GM10248 (cell line): ENCODE data around the gene ETF1.

Source experiments
- CTCF ChIA-PET: fragments of 300-600 bp; sonication (Branson Sonifier 250); formaldehyde crosslinking; extraction: SDS; loops from one replicate; lab custom pipeline; 2021; ENCODE audit warnings: antibody characterized with exemption; lab: Yijun Ruan, JAX
- POLR2A ChIA-PET: fragments of 350-650 bp; sonication (Branson Sonifier 250); formaldehyde crosslinking; extraction: SDS; loops from one replicate; lab custom pipeline; 2020; ENCODE audit warnings: antibody characterized with exemption; lab: Yijun Ruan, JAX
- DNase-seq: peaks from one replicate; pipeline ENCODE4 v3.0.0; 2012; ENCODE audit errors: extremely low spot score
- TF ChIP-seq, protein P1 (sequence below): IDR thresholded peaks from 2 replicates; pipeline ENCODE4 v1.5.1; 2012; ENCODE audit warnings: mild to moderate bottlenecking, low read depth; ENCODE audit errors: extremely low read depth, missing control alignments, control extremely low read depth

Gene ETF1

DNA sequence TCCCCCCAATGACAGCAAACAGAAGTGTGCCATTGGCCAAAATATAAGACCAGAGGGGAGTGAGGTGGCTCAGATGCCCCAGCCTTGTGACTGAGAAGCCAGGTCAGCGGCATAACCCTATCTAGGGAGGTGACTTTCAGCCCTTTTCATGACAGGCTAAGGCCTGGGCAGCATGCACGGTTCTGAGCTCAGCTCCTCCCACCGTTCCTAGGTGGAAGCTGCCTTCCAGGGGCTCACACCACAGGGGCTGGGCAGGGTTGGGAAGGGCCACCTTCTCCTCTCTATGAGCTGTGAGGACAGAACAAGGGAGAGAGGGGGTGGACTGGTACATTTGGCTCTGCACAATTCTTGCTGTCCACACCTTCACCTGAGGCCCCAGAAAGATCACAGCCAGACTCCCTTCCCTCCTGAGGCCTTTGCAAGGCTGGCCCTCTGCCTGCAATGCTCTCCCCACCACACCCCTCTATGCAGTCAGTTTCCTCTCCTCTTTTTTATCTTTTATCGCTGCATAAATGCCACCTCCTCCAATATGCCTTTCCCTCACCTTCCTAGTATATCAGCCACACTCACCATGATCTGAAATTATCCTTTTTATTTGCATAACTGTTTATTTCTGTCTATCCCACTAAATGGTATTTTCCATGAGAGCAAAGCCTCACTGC, 82.9 kb downstream of the ETF1 start:
- ChIA-PET POLR2A (interaction anchor here (0.6 kb wide), 1 partner anchor 122 kb away, joined by 3 read pairs; the partner anchor contains the start of gene FAM53C), CTCF (interaction anchor here (1.0 to 10.3 kb wide), 4 partner anchors 8 to 44 kb away, joined by 3 to 152 read pairs (median 4); no protein-coding TSS in a partner anchor)

GRCh38 chr5:138459311-138459933, 83.6 kb downstream of the ETF1 start:
- ChIA-PET POLR2A (no interaction called here), CTCF (interaction anchor here (1.0 to 10.3 kb wide), 5 partner anchors 7 to 45 kb away, joined by 3 to 152 read pairs (median 4); no protein-coding TSS in a partner anchor)
- TF ChIP-seq, protein P1, sequence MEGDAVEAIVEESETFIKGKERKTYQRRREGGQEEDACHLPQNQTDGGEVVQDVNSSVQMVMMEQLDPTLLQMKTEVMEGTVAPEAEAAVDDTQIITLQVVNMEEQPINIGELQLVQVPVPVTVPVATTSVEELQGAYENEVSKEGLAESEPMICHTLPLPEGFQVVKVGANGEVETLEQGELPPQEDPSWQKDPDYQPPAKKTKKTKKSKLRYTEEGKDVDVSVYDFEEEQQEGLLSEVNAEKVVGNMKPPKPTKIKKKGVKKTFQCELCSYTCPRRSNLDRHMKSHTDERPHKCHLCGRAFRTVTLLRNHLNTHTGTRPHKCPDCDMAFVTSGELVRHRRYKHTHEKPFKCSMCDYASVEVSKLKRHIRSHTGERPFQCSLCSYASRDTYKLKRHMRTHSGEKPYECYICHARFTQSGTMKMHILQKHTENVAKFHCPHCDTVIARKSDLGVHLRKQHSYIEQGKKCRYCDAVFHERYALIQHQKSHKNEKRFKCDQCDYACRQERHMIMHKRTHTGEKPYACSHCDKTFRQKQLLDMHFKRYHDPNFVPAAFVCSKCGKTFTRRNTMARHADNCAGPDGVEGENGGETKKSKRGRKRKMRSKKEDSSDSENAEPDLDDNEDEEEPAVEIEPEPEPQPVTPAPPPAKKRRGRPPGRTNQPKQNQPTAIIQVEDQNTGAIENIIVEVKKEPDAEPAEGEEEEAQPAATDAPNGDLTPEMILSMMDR: no peak
- peak; percentile 79 for DNase-seq

More for the DNA sequence above, 82.9 kb downstream of the ETF1 start:
- TF ChIP-seq, protein P1: no peak
- no peak for DNase-seq

- POLR2A ChIA-PET: interaction anchor here (0.6 to 1.0 kb wide), 2 partner anchors 9 to 121 kb away, joined by 3 to 9 read pairs; partner anchors contain the start of gene FAM53C
Observed at GRCh38 chr5:138458856-138459255, 84.2 kb downstream of the ETF1 start.

DNA sequence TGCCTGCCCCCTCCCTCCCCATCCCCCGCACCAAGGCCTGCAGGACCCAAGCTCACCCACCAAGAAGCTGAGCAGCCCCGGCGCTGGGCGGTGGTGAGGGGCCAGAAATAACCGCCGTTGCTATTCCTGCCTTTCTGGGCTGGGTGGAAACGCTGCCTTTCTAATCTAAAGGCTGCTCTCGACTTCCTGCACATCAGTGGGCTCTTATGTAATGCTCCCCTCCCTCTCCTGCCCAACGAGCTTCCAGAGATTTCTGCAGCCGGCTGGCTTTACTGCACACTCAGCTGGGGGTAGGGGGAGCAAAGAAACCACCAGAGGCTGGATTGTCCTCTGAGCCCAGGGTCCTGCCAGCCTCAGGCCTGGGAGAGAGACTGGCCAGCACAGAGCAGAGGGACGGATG, 84.7 kb downstream of the ETF1 start:
- ChIA-PET CTCF (interaction anchor here (0.9 to 10.3 kb wide), 6 partner anchors 6 to 106 kb away, joined by 3 to 152 read pairs (median 3); partner anchors contain the start of gene KDM3B), POLR2A (interaction anchor here (0.6 to 1.0 kb wide), 2 partner anchors 9 to 120 kb away, joined by 3 to 9 read pairs; partner anchors contain the start of gene FAM53C)
- no peak for DNase-seq
- TF ChIP-seq, protein P1: no peak

More at GRCh38 chr5:138458856-138459255, 84.2 kb downstream of the ETF1 start:
- TF ChIP-seq, protein P1: no peak
- no peak for DNase-seq
- CTCF ChIA-PET: interaction anchor here (1.0 to 10.3 kb wide), 6 partner anchors 7 to 107 kb away, joined by 3 to 152 read pairs (median 3); partner anchors contain the start of gene KDM3B

DNA sequence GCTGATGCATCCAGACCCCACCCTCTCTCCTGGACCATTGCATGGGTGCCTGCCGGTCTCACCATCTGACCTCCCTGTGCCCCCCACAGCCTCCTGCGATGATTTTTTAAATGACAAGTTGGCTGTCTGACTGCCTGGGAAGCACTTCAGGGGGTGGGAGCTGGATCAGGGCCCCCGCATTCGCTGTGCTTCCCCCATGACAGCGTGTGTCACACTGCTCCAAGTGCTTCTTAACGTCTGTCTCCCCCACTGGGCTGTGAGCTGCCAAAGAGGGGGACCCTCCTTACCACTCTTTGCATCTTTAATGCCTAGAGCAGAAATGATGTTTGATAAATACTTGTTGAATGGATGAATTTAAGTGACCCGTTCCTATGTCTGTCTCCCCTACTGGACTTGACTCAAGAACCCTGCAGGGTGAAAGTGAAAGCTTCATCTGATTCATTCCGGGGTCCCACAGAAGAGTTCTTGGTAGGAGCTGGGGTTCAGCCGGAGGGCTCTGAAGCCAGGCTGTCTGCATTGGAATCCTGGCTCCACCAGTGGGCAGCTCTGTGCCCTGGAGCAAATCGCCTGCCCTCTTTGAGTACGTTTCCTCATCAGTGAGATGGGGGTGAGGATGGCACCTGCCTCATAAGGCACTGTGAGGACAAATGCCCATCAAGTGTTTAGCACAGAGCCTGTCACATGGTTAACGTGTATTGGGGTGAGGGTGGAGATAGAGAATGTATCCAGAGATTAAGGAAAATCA, 85.3 kb downstream of the ETF1 start:
- DNase-seq: no peak
- POLR2A ChIA-PET: interaction anchor here (1.0 to 1.1 kb wide), 2 partner anchors 10 to 285 kb away, joined by 6 to 9 read pairs; no protein-coding TSS in a partner anchor
- CTCF ChIA-PET: interaction anchor here (0.9 to 10.8 kb wide), 7 partner anchors 5 to 105 kb away, joined by 3 to 152 read pairs (median 3); partner anchors contain the start of genes EGR1 and KDM3B
- TF ChIP-seq, protein P1: no peak
